ENCODE data around the gene PRAME. TPM values are rescaled to one million over a fixed set of nuclear protein-coding genes. Genes with fewer than 3 reads are reported as not detected.

PRAME gene
- total and polyA plus RNA-seq, 2 donors (not counting 3 experiments of a cell fraction or from before 2014, with no cell fraction given), result 0.07 TPM; not detected in 1

GRCh38 chr22:22588485-22589164 lies 29.6 kb upstream of the PRAME start:
- intact Hi-C loops (cut with micrococcal nuclease) (loop anchor here (10.0 kb wide), 1 partner anchor 96 kb away; no protein-coding TSS in a partner anchor), dilution Hi-C loops (cut with MboI; ENCODE audit: extremely low pct_ligation_motif_present, low sequenced_read_pairs) (no loop called here)
- Histone ChIP-seq H3K27me3 (ENCODE audit: control insufficient read depth in 2 of 2, insufficient read depth in 2 of 2, low read length in 2 of 2) (peaks cover 2 to 9% of the 10 kb centered on the region in 2 experiments), H2AFZ (ENCODE audit: low read depth, low read length) (no peak overlapping the region), H3K27ac (ENCODE audit: insufficient read depth, low read depth, low read length) (no peak overlapping the region), H3K4me2 (ENCODE audit: insufficient read depth, low read length) (no peak overlapping the region), H3K9me1 (replicated peaks; ENCODE audit: control insufficient read depth, extremely low read depth, insufficient read depth, low read length) (no peaks in the 10 kb centered on the region), H3K4me3 (replicated peaks in 1 of 3; ENCODE audit: insufficient read depth in 1 of 3, low read depth in 1 of 3, low read length in 3 of 3) (no peak overlapping the region), H3K9me3 (replicated peaks; ENCODE audit: control insufficient read depth, insufficient read depth, low read length) (no peaks in the 10 kb centered on the region), H3K4me1 (ENCODE audit: control insufficient read depth, extremely low read depth, insufficient read depth, low read length) (no peaks in the 10 kb centered on the region), H3K9ac (replicated peaks; ENCODE audit: extremely low read depth, insufficient read depth, low read length) (no peak overlapping the region), H3K36me3 (ENCODE audit: control insufficient read depth in 2 of 2, extremely low read depth in 1 of 2, insufficient read depth in 2 of 2, low read length in 2 of 2) (no peaks in the 10 kb centered on the region), H4K20me1 (replicated peaks; ENCODE audit: control insufficient read depth, extremely low read depth, insufficient read depth, low read length) (no peaks in the 10 kb centered on the region), H3K79me2 (ENCODE audit: control insufficient read depth, insufficient read depth, low read length) (no peaks in the 10 kb centered on the region)
- TF ChIP-seq CTCF (IDR thresholded peaks at IDR 0.05; ENCODE audit: extremely low read depth in 1 of 2, insufficient read depth in 1 of 2, low read depth in 1 of 2, low read length in 2 of 2) (no peak), POLR2AphosphoS5 (IDR thresholded peaks at IDR 0.05; ENCODE audit: insufficient read depth, low read depth, low read length) (no peak), POLR2A (IDR thresholded peaks at IDR 0.05; ENCODE audit: low read depth, low read length) (no peak), GATA2 (IDR thresholded peaks at IDR 0.05; ENCODE audit: insufficient read depth, insufficient read length, low read depth, low read length) (no peak), FOS (IDR thresholded peaks at IDR 0.05; ENCODE audit: borderline replicate concordance, insufficient read depth, low read length) (no peak), JUN (IDR thresholded peaks at IDR 0.05; ENCODE audit: borderline replicate concordance, insufficient read depth, insufficient read length, low read depth) (no peak)
- TF ChIP-seq, protein P1, sequence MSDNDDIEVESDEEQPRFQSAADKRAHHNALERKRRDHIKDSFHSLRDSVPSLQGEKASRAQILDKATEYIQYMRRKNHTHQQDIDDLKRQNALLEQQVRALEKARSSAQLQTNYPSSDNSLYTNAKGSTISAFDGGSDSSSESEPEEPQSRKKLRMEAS (IDR thresholded peaks at IDR 0.05; ENCODE audit: insufficient read depth, insufficient read length), result no peak
- CTCF ChIA-PET, result interaction anchor here (1.1 to 7.9 kb wide), 14 partner anchors 8 to 295 kb away, joined by 3 to 126 read pairs (median 13); partner anchors contain the start of genes PRAME and ZNF280B
- FAIRE-seq (no peak), DNase-seq (ENCODE audit: low read depth, low spot score) (no peak)
- BruUV-seq (replicated peaks), result no TSS peak
- POLR2A ChIA-PET, result no interaction called here

All from endothelial cell of umbilical vein (primary cell).